WTC11 (cell line): Measurements from ENCODE around the gene RPAIN. TPM values are rescaled to one million over a fixed set of nuclear protein-coding genes. Genes with fewer than 3 reads are reported as not detected.

Experiments used
- ATAC-seq: fragments of 200-7000 bp; cut with Tn5 transposase; 2 replicates; pipeline ENCODE4 v1.10.0; 2021; ENCODE audit warnings: mild to moderate bottlenecking, moderate library complexity
- CTCF ChIA-PET: fragments of 300-600 bp; sonication (Branson Sonifier 250); formaldehyde crosslinking; loops from one replicate; lab custom pipeline; 2021; ENCODE audit warnings: antibody characterized with exemption; lab: Charles Lee
- POLR2A ChIA-PET: fragments of 350-600 bp; sonication (Branson Sonifier 250); formaldehyde crosslinking; loops from one replicate; lab custom pipeline; 2021; ENCODE audit warnings: antibody characterized with exemption; lab: Charles Lee
- DNase-seq: peaks from one replicate; pipeline ENCODE4 v3.0.0; 2021; ENCODE audit warnings: low spot score
- H3K27ac Mint-ChIP-seq: 2 replicates; pipeline ENCODE4 v1.8.0; 2021; ENCODE audit warnings: mixed read lengths
- H3K27me3 Mint-ChIP-seq: 2 replicates; pipeline ENCODE4 v1.8.0; 2021; ENCODE audit warnings: low read depth, mild to moderate bottlenecking, moderate library complexity, mixed read lengths
- H3K36me3 Mint-ChIP-seq: 2 replicates; pipeline ENCODE4 v1.8.0; 2021; ENCODE audit warnings: mixed read lengths
- H3K4me1 Mint-ChIP-seq: 2 replicates; pipeline ENCODE4 v1.8.0; 2022; ENCODE audit warnings: mixed read lengths
- H3K4me3 Mint-ChIP-seq: 2 replicates; pipeline ENCODE4 v1.8.0; 2021; ENCODE audit warnings: mild to moderate bottlenecking, moderate library complexity, mixed read lengths
- H3K9me3 Mint-ChIP-seq: 2 replicates; pipeline ENCODE4 v1.8.0; 2021; ENCODE audit warnings: mixed read lengths
- EMX1 ChIP-seq: fragments of 250-450 bp; sonication (Bioruptor Pico); IDR thresholded peaks from 2 replicates; pipeline ENCODE4 v1.8.0; 2021; ENCODE audit warnings: mild to moderate bottlenecking
- ETV6 ChIP-seq: sonication (generic); formaldehyde crosslinking; IDR thresholded peaks from 2 replicates; pipeline ENCODE4 v1.8.1; 2022; ENCODE audit warnings: mild to moderate bottlenecking, missing genetic modification reagents
- FOXJ3 ChIP-seq: sonication (generic); formaldehyde crosslinking; IDR thresholded peaks from 2 replicates; pipeline ENCODE4 v1.9.0; 2021; ENCODE audit warnings: missing genetic modification reagents, mild to moderate bottlenecking, borderline replicate concordance
- GABPB1 ChIP-seq: sonication (generic); formaldehyde crosslinking; IDR thresholded peaks from 2 replicates; pipeline ENCODE4 v1.8.1; 2023; ENCODE audit warnings: mild to moderate bottlenecking, missing genetic modification reagents
- GTF2I ChIP-seq: fragments of 250-450 bp; sonication (Bioruptor Pico); conservative IDR thresholded peaks from 2 replicates; pipeline ENCODE4 v1.4.0; 2021; ENCODE audit warnings: mild to moderate bottlenecking
- IRF2 ChIP-seq: sonication (generic); formaldehyde crosslinking; IDR thresholded peaks from 2 replicates; pipeline ENCODE4 v1.8.0; 2022; ENCODE audit warnings: low read depth, missing genetic modification reagents, borderline replicate concordance
- KAT7 ChIP-seq: sonication (generic); formaldehyde crosslinking; IDR thresholded peaks from 2 replicates; pipeline ENCODE4 v1.8.1; 2023; ENCODE audit warnings: missing genetic modification reagents, mild to moderate bottlenecking, borderline replicate concordance
- NFATC4 ChIP-seq: fragments of 250-450 bp; sonication (Bioruptor Pico); IDR thresholded peaks from 2 replicates; pipeline ENCODE4 v1.9.0; 2021; ENCODE audit warnings: mild to moderate bottlenecking
- NFE2L1 ChIP-seq: sonication (generic); formaldehyde crosslinking; IDR thresholded peaks from 2 replicates; pipeline ENCODE4 v1.8.1; 2023; ENCODE audit warnings: missing genetic modification reagents
- NR3C1 ChIP-seq: sonication (generic); formaldehyde crosslinking; conservative IDR thresholded peaks from 2 replicates; pipeline ENCODE4 v1.8.1; 2023; ENCODE audit warnings: low read depth, mild to moderate bottlenecking, missing genetic modification reagents
- SMAD4 ChIP-seq: sonication (generic); formaldehyde crosslinking; IDR thresholded peaks from 2 replicates; pipeline ENCODE4 v1.8.0; 2022; ENCODE audit warnings: mild to moderate bottlenecking, missing genetic modification reagents
- SP1 ChIP-seq: sonication (generic); formaldehyde crosslinking; conservative IDR thresholded peaks from 2 replicates; pipeline ENCODE4 v1.8.1; 2022; ENCODE audit warnings: missing genetic modification reagents
- TEAD4 ChIP-seq: sonication (generic); formaldehyde crosslinking; IDR thresholded peaks from 2 replicates; pipeline ENCODE4 v1.8.0; 2022; ENCODE audit warnings: mild to moderate bottlenecking, missing genetic modification reagents
- ZBTB21 ChIP-seq: sonication (generic); formaldehyde crosslinking; IDR thresholded peaks from 2 replicates; pipeline ENCODE4 v1.8.1; 2023; ENCODE audit warnings: mild to moderate bottlenecking, missing genetic modification reagents, borderline replicate concordance
- ZNF232 ChIP-seq: sonication (generic); formaldehyde crosslinking; IDR thresholded peaks from 2 replicates; pipeline ENCODE4 v1.8.0; 2022; ENCODE audit warnings: mild to moderate bottlenecking, missing genetic modification reagents
- ZNF317 ChIP-seq: sonication (generic); formaldehyde crosslinking; IDR thresholded peaks from 2 replicates; pipeline ENCODE4 v1.8.1; 2023; ENCODE audit warnings: low read depth, mild to moderate bottlenecking, moderate library complexity, missing genetic modification reagents, borderline replicate concordance
- total RNA-seq: library from RNA; stranded (reverse); gene quantifications from 3 replicates; pipeline ENCODE4 v1.2.3, GENCODE V29; 2021
- TF ChIP-seq, protein P1 (sequence below): sonication (generic); formaldehyde crosslinking; IDR thresholded peaks from 2 replicates; pipeline ENCODE4 v1.8.0; 2023; ENCODE audit warnings: missing genetic modification reagents
- TF ChIP-seq, protein P2 (sequence below): fragments of 250-450 bp; sonication (Bioruptor Pico); IDR thresholded peaks from 2 replicates; pipeline ENCODE4 v1.9.0; 2021; ENCODE audit warnings: mild to moderate bottlenecking
- TF ChIP-seq, protein P3 (sequence below): sonication (generic); formaldehyde crosslinking; IDR thresholded peaks from 2 replicates; pipeline ENCODE4 v1.8.1; 2022; ENCODE audit warnings: mild to moderate bottlenecking, moderate library complexity, missing genetic modification reagents
- TF ChIP-seq, protein P4 (sequence below): fragments of 250-450 bp; sonication (Bioruptor Pico); IDR thresholded peaks from 2 replicates; pipeline ENCODE4 v1.9.0; 2021; ENCODE audit warnings: mild to moderate bottlenecking
- TF ChIP-seq, protein P5 (sequence below): sonication (generic); formaldehyde crosslinking; IDR thresholded peaks from 2 replicates; pipeline ENCODE4 v1.8.0; 2022; ENCODE audit warnings: mild to moderate bottlenecking, missing genetic modification reagents

Gene RPAIN
- total RNA-seq, 1 experiment from 2014 or later: 67.8 TPM

DNA sequence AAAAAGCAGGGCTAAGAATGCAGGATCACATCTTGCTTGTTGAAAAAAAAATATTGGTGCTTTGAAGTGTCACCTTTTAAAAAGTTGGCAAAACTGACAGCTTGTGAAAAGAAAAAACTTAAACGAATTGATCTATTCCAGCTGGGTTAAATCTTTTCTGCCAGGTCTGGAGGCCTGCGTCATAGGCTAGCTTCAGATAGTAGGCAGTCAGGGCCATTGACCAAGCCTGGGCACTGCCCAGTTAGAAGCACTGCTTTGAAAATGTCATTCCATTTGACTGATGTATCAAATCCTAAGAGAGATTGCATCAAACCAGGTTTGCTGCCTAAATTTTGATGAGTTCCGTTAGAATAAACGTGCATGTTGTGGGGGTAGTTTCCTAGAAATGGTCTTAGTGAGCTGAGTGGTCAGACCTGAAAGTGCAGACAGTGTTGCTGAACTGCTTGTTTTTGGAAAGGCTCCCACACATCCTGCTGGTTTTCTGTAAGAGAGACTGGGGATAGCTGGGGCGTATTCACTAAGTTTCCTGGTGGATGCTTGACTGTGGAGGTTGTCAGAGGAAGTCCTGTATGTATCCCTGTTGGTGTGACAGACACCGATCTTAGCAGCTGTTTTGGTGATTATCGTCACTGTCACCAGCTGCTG is 39.4 kb upstream of the RPAIN start (continued):
- TF ChIP-seq FOXJ3 (CRISPR knock-in tag): no peak
- TF ChIP-seq EMX1 (CRISPR knock-in tag): no peak
- TF ChIP-seq ETV6: no peak

DNA sequence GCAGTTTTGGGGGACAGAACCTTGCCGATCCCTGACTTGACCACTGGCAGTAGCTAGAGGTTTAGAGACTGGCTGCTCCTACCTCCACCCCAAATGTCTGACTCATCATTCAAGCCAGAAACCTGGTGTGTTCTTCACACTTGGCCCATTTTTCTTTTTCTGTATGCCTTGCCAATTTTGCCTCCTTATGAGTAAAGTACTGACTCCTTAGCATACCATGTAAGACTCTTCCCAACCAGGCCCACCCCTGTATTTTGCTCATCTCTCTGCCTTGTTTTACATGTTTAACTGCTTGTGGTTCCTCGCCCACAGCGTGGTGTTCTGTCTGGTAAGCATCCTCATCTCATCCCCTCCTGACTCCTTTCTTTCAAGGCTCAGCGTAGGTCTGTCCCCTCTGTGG is 38.4 kb upstream of the RPAIN start:
- Mint-ChIP-seq H3K9me3 (no peaks in the 10 kb centered on the region), H3K36me3 (peaks cover 73% of the 10 kb centered on the region), H3K27me3 (no peaks in the 10 kb centered on the region), H3K27ac (0 out of 2 replicates have a peak overlapping the region, but pooled peaks have one; percentile 9), H3K4me3 (no peak overlapping the region), H3K4me1 (no peaks in the 10 kb centered on the region)
- CTCF ChIA-PET: interaction anchor here (1.3 kb wide), 1 partner anchor 144 kb away, joined by 3 read pairs; no protein-coding TSS in a partner anchor
- POLR2A ChIA-PET: interaction anchor here (1.2 kb wide), 1 partner anchor 38 kb away, joined by 5 read pairs; the partner anchor contains the start of genes NUP88 and RPAIN
- ATAC-seq: no peak
- no peak for DNase-seq
- TF ChIP-seq NFATC4 (CRISPR knock-in tag) (no peak), ZNF232 (CRISPR knock-in tag) (no peak), NFE2L1 (CRISPR knock-in tag) (no peak), GTF2I (CRISPR knock-in tag) (no peak), TEAD4 (no peak), GABPB1 (no peak), ZBTB21 (CRISPR knock-in tag) (no peak), ZNF317 (CRISPR knock-in tag) (no peak), SMAD4 (CRISPR knock-in tag) (no peak), IRF2 (CRISPR knock-in tag) (no peak), NR3C1 (CRISPR knock-in tag) (no peak), SP1 (CRISPR knock-in tag) (no peak), KAT7 (no peak)
- TF ChIP-seq, protein P1, sequence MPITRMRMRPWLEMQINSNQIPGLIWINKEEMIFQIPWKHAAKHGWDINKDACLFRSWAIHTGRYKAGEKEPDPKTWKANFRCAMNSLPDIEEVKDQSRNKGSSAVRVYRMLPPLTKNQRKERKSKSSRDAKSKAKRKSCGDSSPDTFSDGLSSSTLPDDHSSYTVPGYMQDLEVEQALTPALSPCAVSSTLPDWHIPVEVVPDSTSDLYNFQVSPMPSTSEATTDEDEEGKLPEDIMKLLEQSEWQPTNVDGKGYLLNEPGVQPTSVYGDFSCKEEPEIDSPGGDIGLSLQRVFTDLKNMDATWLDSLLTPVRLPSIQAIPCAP: no peak
- TF ChIP-seq, protein P2, sequence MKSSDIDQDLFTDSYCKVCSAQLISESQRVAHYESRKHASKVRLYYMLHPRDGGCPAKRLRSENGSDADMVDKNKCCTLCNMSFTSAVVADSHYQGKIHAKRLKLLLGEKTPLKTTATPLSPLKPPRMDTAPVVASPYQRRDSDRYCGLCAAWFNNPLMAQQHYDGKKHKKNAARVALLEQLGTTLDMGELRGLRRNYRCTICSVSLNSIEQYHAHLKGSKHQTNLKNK (CRISPR knock-in tag): no peak
- TF ChIP-seq, protein P3, sequence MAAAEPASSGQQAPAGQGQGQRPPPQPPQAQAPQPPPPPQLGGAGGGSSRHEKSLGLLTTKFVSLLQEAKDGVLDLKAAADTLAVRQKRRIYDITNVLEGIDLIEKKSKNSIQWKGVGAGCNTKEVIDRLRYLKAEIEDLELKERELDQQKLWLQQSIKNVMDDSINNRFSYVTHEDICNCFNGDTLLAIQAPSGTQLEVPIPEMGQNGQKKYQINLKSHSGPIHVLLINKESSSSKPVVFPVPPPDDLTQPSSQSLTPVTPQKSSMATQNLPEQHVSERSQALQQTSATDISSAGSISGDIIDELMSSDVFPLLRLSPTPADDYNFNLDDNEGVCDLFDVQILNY (CRISPR knock-in tag): no peak
- TF ChIP-seq, protein P4, sequence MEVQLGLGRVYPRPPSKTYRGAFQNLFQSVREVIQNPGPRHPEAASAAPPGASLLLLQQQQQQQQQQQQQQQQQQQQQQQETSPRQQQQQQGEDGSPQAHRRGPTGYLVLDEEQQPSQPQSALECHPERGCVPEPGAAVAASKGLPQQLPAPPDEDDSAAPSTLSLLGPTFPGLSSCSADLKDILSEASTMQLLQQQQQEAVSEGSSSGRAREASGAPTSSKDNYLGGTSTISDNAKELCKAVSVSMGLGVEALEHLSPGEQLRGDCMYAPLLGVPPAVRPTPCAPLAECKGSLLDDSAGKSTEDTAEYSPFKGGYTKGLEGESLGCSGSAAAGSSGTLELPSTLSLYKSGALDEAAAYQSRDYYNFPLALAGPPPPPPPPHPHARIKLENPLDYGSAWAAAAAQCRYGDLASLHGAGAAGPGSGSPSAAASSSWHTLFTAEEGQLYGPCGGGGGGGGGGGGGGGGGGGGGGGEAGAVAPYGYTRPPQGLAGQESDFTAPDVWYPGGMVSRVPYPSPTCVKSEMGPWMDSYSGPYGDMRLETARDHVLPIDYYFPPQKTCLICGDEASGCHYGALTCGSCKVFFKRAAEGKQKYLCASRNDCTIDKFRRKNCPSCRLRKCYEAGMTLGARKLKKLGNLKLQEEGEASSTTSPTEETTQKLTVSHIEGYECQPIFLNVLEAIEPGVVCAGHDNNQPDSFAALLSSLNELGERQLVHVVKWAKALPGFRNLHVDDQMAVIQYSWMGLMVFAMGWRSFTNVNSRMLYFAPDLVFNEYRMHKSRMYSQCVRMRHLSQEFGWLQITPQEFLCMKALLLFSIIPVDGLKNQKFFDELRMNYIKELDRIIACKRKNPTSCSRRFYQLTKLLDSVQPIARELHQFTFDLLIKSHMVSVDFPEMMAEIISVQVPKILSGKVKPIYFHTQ (CRISPR knock-in tag): no peak
- TF ChIP-seq, protein P5, sequence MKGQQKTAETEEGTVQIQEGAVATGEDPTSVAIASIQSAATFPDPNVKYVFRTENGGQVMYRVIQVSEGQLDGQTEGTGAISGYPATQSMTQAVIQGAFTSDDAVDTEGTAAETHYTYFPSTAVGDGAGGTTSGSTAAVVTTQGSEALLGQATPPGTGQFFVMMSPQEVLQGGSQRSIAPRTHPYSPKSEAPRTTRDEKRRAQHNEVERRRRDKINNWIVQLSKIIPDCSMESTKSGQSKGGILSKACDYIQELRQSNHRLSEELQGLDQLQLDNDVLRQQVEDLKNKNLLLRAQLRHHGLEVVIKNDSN (CRISPR knock-in tag): no peak
